Measurements from ENCODE around the gene LCT. TPM values are rescaled to one million over a fixed set of nuclear protein-coding genes. Genes with fewer than 3 reads are reported as not detected.

The LCT gene
- total RNA-seq, 2 donors from 2014 or later: 0.57 TPM; not detected in 1

- intact Hi-C loops (cut with DNase I): no loop called here
- no peak overlapping the region for H3K4me3 ChIP-seq
- no peaks in the 10 kb centered on the region for H3K36me3 ChIP-seq
- H3K9me3 ChIP-seq: no peaks in the 10 kb centered on the region
- DNase-seq (ENCODE audit: low spot score): no peak
- H3K27me3 ChIP-seq (replicated peaks; ENCODE audit: insufficient read depth): no peaks in the 10 kb centered on the region
- TF ChIP-seq CTCF (IDR thresholded peaks at IDR 0.05): no peak
- TF ChIP-seq POLR2AphosphoS5 (IDR thresholded peaks at IDR 0.05): no peak
- TF ChIP-seq POLR2A (IDR thresholded peaks at IDR 0.05): no peak
- no peak overlapping the region for H3K27ac ChIP-seq
- no peaks in the 10 kb centered on the region for H3K4me1 ChIP-seq (replicated peaks)
Measured at GRCh38 chr2:135853401-135853800, 16.4 kb upstream of the LCT start.

GRCh38 chr2:135851858-135852257, 14.9 kb upstream of the LCT start:
- TF ChIP-seq CTCF (IDR thresholded peaks at IDR 0.05): no peak
- no peak for TF ChIP-seq POLR2A (IDR thresholded peaks at IDR 0.05)
- no peak for TF ChIP-seq POLR2AphosphoS5 (IDR thresholded peaks at IDR 0.05)
- no peak for DNase-seq (ENCODE audit: low spot score)
- Histone ChIP-seq H3K36me3 (no peaks in the 10 kb centered on the region), H3K27me3 (replicated peaks; ENCODE audit: insufficient read depth) (no peaks in the 10 kb centered on the region), H3K4me3 (no peak overlapping the region), H3K4me1 (replicated peaks) (no peaks in the 10 kb centered on the region), H3K27ac (no peak overlapping the region), H3K9me3 (no peaks in the 10 kb centered on the region)
- intact Hi-C loops (cut with DNase I): no loop called here

- TF ChIP-seq POLR2AphosphoS5 (IDR thresholded peaks at IDR 0.05) (no peak), POLR2A (IDR thresholded peaks at IDR 0.05) (no peak), CTCF (IDR thresholded peaks at IDR 0.05) (no peak)
- intact Hi-C loops (cut with DNase I): no loop called here
- H3K27me3 ChIP-seq (replicated peaks; ENCODE audit: insufficient read depth): no peaks in the 10 kb centered on the region
- 82% methylated on average over 17 of the region's 17 CpGs for WGBS
- H3K4me3 ChIP-seq: no peak overlapping the region
- H3K4me1 ChIP-seq (replicated peaks): no peaks in the 10 kb centered on the region
- no peak overlapping the region for H3K27ac ChIP-seq
- no peaks in the 10 kb centered on the region for H3K9me3 ChIP-seq
- H3K36me3 ChIP-seq: peaks cover 0 to under 1% of the 10 kb centered on the region in 2 donors
- no peak for DNase-seq (ENCODE audit: low spot score)
Measured at GRCh38 chr2:135850892-135851668, 14.1 kb upstream of the LCT start.

GRCh38 chr2:135849087-135849486, 12.1 kb upstream of the LCT start:
- DNase-seq (ENCODE audit: low spot score): no peak
- Histone ChIP-seq H3K27ac (no peak overlapping the region), H3K36me3 (peaks cover 0 to 2% of the 10 kb centered on the region in 2 donors), H3K27me3 (replicated peaks; ENCODE audit: insufficient read depth) (no peaks in the 10 kb centered on the region), H3K4me3 (no peak overlapping the region), H3K4me1 (replicated peaks) (no peaks in the 10 kb centered on the region), H3K9me3 (no peaks in the 10 kb centered on the region)
- intact Hi-C loops (cut with DNase I): no loop called here
- TF ChIP-seq CTCF (IDR thresholded peaks at IDR 0.05) (no peak), POLR2A (IDR thresholded peaks at IDR 0.05) (no peak), POLR2AphosphoS5 (IDR thresholded peaks at IDR 0.05) (no peak)
- WGBS: 99% methylated on average over 3 of the region's 3 CpGs

- peaks cover 0 to 2% of the 10 kb centered on the region in 2 donors for H3K36me3 ChIP-seq
- 91% methylated on average over 5 of the region's 5 CpGs for WGBS
- H3K27me3 ChIP-seq (replicated peaks; ENCODE audit: insufficient read depth): no peaks in the 10 kb centered on the region
- no peak overlapping the region for H3K27ac ChIP-seq
- no peaks in the 10 kb centered on the region for H3K9me3 ChIP-seq
- no peak for DNase-seq (ENCODE audit: low spot score)
- H3K4me1 ChIP-seq (replicated peaks): no peaks in the 10 kb centered on the region
- TF ChIP-seq POLR2A (IDR thresholded peaks at IDR 0.05) (no peak), POLR2AphosphoS5 (IDR thresholded peaks at IDR 0.05) (no peak), CTCF (IDR thresholded peaks at IDR 0.05) (no peak)
- intact Hi-C loops (cut with DNase I): no loop called here
- H3K4me3 ChIP-seq: no peak overlapping the region
Measured at GRCh38 chr2:135845997-135846396, 9.0 kb upstream of the LCT start.
